GM19023 (cell line): ENCODE measurements around the gene GJD3.
"Not testable (repeated sequence)": the region's sequence is repeated elsewhere in the genome, so short reads cannot be mapped to it uniquely, and the experiment has no call there.

Source experiments
- ATAC-seq: cut with Tn5 transposase; IDR thresholded peaks from one replicate; pipeline ENCODE4 v1.9.1; 2021; ENCODE audit warnings: mild to moderate bottlenecking, moderate library complexity; ENCODE audit not compliant: unreplicated experiment

GJD3 gene, protein sequence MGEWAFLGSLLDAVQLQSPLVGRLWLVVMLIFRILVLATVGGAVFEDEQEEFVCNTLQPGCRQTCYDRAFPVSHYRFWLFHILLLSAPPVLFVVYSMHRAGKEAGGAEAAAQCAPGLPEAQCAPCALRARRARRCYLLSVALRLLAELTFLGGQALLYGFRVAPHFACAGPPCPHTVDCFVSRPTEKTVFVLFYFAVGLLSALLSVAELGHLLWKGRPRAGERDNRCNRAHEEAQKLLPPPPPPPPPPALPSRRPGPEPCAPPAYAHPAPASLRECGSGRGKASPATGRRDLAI

DNA sequence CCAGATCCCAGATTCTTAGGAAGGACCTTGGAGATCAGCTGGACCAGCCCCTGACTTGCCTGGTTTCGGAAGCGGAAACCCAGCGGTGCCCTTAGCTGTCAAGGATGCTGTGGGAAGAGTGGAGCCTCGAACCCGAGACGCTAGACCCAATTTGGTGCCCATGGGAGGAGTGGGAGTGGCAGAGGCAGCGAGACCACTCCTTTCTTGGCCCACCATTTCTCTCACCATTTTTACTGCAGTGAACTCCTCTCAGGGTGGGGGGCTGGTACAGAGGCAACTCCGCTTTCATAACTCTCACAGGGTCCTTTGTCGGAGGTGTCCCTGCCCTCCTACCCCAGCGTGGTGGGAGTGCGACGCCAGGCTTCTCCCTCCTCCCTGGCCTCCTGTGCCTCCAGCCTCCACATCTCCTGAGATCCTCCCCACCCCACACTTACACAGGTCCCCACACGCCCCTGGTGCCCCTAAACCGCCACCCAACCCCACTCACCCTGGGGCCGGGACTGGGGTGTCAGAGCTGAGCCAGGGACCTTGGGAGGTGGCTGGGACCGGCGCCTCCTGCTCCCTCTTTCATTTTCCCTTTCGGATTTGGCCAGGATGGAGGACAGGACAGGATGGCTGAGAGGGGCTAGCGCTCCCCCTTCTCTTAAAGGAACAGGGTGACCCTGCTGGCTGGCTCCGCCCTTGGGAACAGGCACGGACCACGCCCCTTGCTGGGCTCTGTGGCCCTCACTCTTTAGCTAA lies at the start of gene GJD3:
Gene GJD3, minus strand, starts transcription at position 617 of the 741 bp plus-strand sequence. CDS start 922 bp downstream, outside the sequence.
- ATAC-seq: no peak

DNA sequence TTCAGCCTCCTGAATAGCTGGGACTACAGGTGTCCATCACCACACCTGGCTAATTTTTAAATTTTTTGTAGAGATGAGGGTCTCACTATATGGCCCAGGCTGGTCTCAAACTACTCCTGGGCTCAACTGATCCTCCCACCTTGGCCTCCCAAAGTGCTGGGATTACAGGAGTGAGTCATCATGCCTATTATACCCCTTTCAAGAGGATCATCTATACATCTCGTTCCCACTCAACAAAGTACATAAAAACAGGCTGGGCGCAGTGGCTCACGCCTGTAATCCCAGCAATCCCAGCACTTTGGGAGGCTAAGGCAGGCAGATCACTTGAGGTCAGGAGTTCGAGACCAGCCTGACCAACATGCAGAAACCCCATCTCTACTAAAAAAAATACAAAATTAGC lies 49.8 kb upstream of the GJD3 start:
- not testable (repeated sequence) for ATAC-seq

DNA sequence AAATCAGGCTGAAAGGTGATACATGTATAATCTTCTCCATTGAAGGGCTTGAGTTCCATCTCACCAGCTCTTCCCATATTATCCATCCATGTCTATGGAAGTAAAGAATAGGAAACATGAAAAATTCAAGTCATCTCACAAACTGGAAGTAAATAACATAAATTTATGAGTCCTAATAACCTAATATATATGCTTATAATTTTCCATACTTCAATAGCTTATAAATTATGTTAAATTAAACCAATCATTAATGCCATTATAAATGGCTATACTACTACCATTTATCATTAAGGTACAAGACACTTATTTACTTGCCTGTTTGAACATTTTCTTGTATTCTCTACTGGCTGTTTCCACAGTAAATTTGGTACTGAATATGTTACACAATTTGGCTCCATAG lies 48.3 kb upstream of the GJD3 start:
- no peak for ATAC-seq

DNA sequence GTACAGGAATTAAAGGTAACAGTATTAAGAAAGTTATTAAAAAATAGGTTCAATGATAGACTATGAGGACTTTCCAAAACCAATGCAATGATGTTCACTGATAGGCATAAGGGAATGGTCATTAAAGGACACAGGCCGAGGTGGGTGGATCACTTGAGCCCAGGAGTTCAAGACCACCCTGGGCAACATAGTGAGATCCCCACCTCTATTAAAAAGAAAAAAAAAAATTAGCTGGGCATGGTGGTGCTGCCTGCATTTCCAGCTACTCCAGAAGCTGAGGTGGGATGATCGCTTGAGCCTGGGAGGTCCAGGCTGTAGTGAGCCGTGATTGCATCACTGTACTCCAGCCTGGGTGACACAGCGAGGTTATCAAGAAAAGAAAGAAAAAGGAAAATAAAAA lies 47.3 kb upstream of the GJD3 start:
- no peak for ATAC-seq

DNA sequence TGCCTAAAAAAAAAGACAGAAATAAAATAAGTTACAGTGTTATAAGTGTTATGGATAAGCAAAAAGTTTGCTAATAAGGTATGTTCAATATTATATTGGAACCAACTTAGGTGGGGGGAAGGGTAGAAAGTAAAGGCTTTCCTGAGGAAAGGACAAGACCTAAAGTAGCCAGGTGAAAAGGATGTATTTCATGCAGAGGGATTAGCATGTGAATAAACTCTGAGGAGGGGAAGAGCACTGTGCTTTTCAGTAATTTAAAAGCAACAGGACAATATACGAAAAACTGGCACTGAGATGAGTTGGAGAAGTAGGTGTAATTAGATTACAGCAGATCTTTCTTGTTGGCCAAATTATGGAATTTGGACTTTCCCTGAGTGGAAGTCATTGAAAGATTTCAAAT lies 45.5 kb upstream of the GJD3 start:
- ATAC-seq: no peak

DNA sequence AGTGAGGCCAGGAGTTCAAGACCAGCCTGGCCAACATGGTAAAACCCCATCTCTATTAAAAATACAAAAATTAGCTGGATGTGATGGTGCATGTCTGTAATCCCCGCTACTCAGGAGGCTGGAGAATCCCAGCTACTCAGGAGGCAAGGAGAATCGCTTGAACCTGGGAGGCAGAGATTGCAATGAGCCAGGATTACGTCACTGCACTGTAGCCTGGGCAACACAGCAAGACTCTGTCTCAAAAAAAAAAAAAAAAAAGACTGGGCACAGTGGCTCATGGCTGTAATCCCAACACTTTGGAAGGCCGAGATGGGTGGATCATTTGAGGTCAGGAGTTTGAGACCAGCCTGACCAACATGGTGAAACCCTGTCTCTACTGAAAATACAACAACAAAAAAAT lies 45.0 kb upstream of the GJD3 start:
- ATAC-seq: not testable (repeated sequence)

DNA sequence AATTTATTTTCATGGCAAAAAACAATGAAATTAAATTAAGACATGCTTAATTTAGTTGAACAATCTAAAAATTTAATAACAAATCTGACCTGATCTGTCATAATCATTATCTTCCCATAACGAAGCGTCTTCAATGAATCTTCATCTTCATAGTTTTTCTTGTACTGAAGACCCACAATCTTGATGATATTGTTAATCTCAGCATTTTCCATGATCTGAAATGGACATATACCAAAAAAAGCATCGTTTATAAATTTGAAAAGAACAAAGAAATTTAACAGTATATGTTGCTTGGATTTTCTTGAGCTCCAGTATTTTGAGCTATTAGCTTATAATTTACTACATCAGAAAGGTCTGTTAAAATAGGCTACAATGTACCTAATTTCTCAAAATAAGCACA lies 42.9 kb upstream of the GJD3 start:
- no peak for ATAC-seq

DNA sequence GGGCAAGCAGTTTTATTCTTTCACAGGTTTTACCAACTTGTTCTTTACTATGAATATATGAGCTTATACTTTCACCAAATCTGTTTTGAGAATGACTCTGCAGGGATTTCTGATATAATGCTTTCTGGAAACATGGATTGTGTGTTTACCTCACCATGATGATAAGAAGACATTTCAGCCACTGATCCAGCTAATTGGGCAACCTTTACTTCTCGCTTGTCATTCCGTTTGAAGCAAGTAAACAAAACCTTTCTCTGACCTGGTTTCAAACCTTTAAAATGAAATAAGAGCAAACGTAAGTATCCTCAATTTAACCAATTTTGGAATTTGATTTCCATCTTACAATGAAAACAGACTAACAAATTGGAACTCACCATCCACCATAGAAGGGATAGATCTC lies 39.5 kb upstream of the GJD3 start:
- no peak for ATAC-seq

DNA sequence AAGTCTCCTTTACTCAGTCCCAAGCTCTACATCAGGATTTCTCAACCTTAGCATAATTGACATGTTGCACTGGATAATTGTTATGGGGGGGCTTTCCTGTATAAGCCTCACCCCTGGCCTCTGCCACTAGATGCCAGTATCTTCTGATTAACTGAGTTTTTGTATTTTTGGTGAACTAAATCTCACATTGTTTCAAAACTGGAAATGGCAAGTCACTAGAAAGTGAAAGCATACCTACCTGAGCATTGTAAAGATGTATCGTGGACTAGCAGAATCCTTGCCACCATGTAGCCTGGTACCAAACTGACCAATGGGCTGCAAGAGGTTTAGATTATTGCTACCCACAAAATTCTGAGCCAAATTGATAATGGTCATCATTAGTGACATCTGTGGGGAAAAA lies 38.1 kb upstream of the GJD3 start:
- ATAC-seq: no peak

DNA sequence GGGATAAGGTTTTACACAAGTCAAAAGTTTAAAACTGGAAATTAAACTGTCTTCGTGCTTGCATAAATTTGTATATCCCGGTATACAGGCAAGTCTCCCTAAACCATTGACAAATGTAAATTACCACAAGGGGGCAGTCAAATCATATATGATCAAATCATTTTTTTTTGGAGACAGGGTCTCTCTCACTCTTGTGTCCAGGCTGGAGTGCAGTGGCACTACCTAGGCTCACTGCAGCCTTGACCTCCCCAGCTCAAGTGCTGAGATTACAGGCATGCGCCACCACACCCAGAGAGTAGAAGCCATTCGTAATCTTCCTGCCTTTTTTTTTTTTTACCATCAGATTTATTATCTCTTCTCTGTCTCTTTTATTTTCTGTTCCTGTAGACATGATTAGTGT lies 34.6 kb upstream of the GJD3 start:
- no peak for ATAC-seq

DNA sequence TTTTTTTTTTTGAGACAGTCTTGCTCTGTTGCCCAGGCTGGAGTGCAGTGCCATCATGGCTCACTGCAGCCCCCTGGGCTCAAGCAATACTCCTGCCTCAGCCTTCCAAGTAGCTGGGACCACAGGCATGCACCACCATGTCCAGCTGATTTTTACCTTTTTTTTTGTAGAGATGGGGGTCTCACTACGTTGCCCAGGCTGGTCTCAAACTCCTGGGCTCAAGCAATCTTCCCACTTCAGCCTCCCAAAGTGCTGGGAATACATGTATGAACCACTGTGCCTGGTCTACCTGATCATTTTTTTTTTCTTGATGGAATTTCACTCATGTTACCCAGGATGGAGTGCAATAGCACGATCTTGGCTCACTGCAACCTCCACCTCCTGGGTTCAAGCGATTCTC lies 22.0 kb upstream of the GJD3 start:
- not testable (repeated sequence) for ATAC-seq

DNA sequence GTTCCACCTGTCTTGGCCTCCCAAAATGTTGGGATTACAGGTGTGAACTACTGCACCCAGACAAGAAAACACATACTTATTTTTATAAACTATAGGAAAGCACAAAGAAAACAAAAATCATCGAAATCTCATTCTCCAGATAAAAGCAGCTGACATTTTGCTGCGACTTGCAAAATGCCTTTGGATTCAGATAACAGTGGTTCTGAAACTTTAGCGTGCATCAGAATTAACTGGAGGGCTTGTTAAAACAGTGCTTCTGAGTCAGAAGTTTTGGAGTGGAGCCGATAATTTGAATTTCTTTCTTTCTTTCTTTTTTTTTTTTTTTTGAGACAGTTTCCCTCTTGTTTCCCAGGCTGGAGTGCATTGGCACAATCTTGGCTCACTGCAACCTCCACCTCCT lies 17.7 kb upstream of the GJD3 start:
- no peak for ATAC-seq

DNA sequence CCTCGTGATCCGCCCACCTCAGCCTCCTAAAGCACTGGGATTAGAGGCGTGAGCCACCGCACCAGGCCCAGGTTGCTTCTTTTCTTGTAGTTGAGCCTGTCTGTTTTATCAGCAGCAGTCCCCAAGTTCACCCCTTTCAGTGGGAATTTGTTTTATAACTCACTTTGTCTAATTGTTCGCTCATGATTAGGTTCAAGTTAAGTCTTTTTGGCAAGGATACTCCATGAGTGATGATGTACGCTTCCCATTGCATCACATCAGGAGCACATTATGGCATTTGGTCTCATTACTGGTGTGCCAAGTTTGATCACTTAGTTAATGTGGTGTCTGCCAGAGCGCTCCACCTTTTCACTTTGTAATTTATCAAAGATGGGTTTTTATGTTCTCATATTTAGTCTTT lies 14.4 kb upstream of the GJD3 start:
- no peak for ATAC-seq

DNA sequence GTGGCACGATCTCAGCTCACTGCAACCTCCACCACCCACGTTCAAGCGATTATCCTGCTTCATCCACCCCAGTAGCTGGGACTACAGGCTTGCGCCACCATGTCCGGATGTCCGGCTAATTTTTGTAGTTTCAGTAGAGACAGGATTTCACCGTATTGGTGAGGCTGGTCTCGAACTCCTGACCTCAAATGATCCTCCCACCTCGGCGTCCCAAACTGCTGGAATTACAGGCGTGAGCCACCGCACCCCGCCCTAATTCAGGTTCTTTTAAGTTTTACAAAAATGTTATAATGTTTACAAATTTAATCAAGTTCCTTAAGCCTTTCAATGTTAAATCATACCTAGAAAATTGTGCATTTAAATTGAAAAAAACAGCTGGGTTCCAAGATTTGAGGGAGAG lies 13.3 kb upstream of the GJD3 start:
- no peak for ATAC-seq

DNA sequence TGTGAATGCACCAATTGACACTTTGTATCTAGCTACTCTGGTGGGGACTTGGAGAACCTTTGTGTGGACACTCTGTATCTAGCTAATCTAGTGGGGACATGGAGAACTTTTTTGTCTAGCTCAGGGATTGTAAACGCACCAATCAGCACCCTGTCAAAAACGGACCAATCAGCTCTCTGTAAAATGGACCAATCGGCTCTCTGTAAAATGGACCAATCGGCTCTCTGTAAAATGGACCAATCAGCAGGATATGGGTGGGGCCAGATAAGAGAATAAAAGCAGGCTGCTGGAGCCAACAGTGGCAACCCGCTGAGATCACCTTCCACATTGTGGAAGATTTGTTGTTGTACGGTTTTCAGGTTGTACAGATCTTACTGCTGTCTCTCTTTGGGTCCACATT lies 12.0 kb upstream of the GJD3 start:
- ATAC-seq: not testable (repeated sequence)

DNA sequence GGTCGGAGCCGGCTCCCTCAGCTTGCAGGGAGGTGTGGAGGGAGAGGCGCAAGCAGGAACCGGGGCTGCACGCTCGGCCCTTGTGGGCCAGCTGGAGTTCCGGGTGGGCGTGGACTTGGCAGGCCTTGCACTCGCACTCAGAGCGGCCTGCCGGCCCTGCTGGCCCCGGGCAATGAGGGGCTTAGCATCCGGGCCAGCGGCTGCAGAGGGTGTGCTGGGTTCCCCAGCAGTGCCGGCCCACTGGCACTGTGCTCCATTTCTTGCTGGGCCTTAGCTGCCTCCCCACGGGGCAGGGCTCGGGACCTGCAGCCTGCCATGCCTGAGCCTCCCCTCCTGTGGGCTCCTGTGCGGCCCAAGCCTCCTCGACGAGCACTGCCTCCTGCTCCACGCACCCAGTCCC lies 11.2 kb upstream of the GJD3 start:
- not testable (repeated sequence) for ATAC-seq

DNA sequence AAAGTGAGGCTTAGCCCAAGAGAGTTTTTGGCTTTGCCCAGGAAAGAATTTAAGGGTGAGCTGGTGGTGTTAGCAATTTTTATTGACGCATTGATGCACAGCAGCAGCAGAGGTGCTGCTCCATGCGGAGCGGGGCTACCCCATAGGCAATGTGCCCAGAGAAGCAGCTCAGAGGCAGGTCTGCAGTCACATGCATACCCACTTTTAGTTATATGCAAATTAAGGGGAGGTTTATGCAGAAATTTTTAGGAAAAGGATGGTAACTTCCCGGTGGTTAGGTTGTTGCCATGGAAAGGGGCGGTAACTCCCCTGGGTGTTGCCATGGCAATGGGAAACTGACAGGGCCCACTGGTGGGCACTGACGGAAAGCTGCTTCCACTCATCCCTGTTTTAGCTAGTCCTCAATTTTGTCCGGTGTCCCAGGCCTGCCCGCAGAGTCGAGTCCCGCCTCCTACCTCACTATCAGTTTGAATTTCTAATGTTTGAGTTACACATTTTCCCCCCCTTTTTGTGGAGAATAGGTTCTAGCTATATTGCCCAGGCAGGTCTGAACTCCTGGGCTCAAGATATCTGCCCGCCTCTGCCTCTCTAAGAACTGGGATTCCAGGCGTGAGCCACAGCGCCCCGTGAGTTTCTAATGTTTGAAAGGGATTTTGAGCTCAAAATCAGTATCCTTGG lies 10.4 kb upstream of the GJD3 start:
- ATAC-seq: no peak

DNA sequence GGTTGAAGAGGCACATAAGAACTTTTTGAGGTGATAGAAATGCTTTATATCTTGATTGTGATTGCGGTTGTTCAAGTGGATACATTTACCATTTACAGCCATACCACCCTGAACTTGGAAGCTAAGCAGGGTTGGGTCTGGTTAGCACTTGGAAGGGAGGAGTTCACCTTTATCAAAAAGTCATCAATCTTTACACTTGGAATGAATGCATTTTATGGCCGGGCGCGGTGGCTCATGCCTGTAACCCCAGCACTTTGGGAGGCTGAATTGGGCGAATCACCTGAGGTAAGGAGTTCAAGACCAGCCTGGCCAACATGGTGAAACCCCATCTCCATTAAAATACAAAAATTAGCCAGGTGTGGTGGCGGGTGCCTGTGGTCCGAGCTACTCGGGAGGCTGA lies 9.5 kb upstream of the GJD3 start:
- no peak for ATAC-seq

DNA sequence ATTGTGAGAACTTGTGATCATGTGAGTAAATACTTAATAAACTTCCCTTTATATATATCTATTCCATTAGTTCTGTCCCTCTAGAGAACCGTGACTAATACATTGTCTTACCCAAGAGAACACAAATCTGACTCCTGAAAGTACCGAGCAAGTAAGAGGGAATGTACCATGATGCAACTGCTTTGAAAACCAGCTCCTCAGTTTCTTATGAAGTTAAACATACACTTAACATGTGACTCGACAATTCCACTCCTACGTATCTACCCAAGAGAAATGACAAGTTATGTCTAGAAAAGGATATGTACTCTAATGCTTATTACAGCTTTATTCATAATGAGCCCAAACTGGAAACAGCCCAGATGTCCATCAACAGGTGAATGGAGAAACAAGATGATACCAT lies 8.8 kb upstream of the GJD3 start:
- no peak for ATAC-seq

DNA sequence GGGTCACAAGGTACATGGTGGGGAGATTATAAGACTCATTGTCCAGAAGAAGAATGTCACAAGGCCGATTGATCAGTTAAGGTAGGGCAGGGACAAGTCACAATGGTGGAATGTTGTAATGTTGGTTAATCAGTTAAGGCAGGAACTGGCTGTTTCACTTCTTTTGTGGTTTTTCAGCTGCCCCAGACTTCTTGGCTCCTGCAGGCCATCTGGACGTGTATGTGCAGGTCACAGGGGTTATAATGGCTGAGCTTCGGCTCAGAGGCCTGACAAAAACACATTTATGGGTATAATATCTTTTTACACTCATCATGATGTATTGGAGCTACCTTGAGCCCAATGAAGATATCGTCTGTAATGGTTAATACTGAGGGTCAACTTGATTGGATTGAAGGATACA lies 8.1 kb upstream of the GJD3 start:
- not testable (repeated sequence) for ATAC-seq

DNA sequence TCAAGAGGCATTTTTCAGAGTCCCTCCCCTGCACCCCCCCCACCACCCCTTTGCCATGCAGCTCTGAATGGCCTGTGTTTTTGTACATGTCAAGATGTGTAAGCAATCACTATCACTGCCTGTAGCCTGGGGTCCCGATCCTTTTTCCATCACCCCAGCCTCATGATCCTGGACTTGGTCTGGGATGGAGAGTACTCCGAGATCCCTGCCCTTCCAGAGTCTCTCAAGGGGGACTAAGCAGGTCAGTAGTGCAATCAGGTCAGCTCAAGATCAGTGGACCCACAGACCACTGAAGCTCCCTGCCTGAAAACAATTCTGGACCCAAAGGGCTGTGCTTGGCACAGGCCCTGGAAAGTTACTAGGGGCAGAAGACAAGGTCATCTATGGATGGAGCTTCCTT lies 7.5 kb upstream of the GJD3 start:
- no peak for ATAC-seq
